DOHH2 (cell line): ENCODE data around the gene SOD2.

Experiments
- H3F3A ChIP-seq: fragments of 200-600 bp; sonication (generic), shearing (Covaris generic); 2 replicates; pipeline ENCODE4 v1.6.0; 2016; ENCODE audit warnings: antibody characterized with exemption, mild to moderate bottlenecking; ENCODE audit not compliant: control insufficient read depth, insufficient read depth
- H3K27ac ChIP-seq: fragments of 200-600 bp; sonication (generic); 2 replicates; pipeline ENCODE4 v1.5.1; 2014; ENCODE audit warnings: low read depth, mild to moderate bottlenecking, low read length, moderate library complexity
- H3K27me3 ChIP-seq: fragments of 200-600 bp; sonication (generic); 2 replicates; pipeline ENCODE4 v1.6.1; 2014; ENCODE audit warnings: mild to moderate bottlenecking, low read length, mixed read lengths; ENCODE audit not compliant: control insufficient read depth
- H3K36me3 ChIP-seq: fragments of 200-600 bp; sonication (generic); 2 replicates; pipeline ENCODE4 v1.6.1; 2014; ENCODE audit warnings: mild to moderate bottlenecking, low read length, moderate library complexity, mixed read lengths; ENCODE audit not compliant: control insufficient read depth
- H3K4me1 ChIP-seq: fragments of 200-600 bp; sonication (generic); 2 replicates; pipeline ENCODE4 v1.6.1; 2014; ENCODE audit warnings: mild to moderate bottlenecking, low read length, mixed read lengths; ENCODE audit not compliant: control insufficient read depth
- H3K4me2 ChIP-seq: fragments of 200-600 bp; sonication (generic); 2 replicates; pipeline ENCODE4 v1.6.0; 2014; ENCODE audit warnings: mild to moderate bottlenecking, low read length, moderate library complexity
- H3K4me3 ChIP-seq: fragments of 200-600 bp; sonication (generic); 2 replicates; pipeline ENCODE4 v1.5.1; 2014; ENCODE audit warnings: mild to moderate bottlenecking, low read length, mixed read lengths
- H3K79me2 ChIP-seq: fragments of 200-600 bp; sonication (generic); 2 replicates; pipeline ENCODE4 v1.6.1; 2014; ENCODE audit warnings: mild to moderate bottlenecking, low read length, mixed read lengths; ENCODE audit not compliant: control insufficient read depth
- H3K9me2 ChIP-seq: fragments of 200-600 bp; sonication (generic); replicated peaks from 2 replicates; pipeline ENCODE4 v1.6.1; 2014; ENCODE audit warnings: mild to moderate bottlenecking, low read length, mixed read lengths; ENCODE audit not compliant: control insufficient read depth
- H3K9me3 ChIP-seq: fragments of 200-600 bp; sonication (generic); 2 replicates; pipeline ENCODE4 v1.6.1; 2014; ENCODE audit warnings: antibody characterized with exemption, low read length, mixed read lengths; ENCODE audit not compliant: control insufficient read depth, insufficient read depth
- H4K20me1 ChIP-seq: fragments of 200-600 bp; sonication (generic); 2 replicates; pipeline ENCODE4 v1.6.0; 2014; ENCODE audit warnings: low read depth, mild to moderate bottlenecking, antibody characterized with exemption, low read length, moderate library complexity; ENCODE audit not compliant: control insufficient read depth, insufficient read depth
- EZH2phosphoT487 ChIP-seq: fragments of 200-600 bp; sonication (generic); IDR thresholded peaks from 2 replicates; pipeline ENCODE4 v1.6.1; 2017; ENCODE audit warnings: borderline replicate concordance, mild to moderate bottlenecking, antibody characterized with exemption, low read length, moderate library complexity, mixed read lengths
- TF ChIP-seq, protein P1 (sequence below): fragments of 200-600 bp; sonication (generic); IDR thresholded peaks from one replicate; pipeline ENCODE4 v1.5.1; 2014; ENCODE audit warnings: antibody characterized with exemption, mild to moderate bottlenecking, low read depth, low read length; ENCODE audit not compliant: poor library complexity, severe bottlenecking

SOD2 gene

DNA sequence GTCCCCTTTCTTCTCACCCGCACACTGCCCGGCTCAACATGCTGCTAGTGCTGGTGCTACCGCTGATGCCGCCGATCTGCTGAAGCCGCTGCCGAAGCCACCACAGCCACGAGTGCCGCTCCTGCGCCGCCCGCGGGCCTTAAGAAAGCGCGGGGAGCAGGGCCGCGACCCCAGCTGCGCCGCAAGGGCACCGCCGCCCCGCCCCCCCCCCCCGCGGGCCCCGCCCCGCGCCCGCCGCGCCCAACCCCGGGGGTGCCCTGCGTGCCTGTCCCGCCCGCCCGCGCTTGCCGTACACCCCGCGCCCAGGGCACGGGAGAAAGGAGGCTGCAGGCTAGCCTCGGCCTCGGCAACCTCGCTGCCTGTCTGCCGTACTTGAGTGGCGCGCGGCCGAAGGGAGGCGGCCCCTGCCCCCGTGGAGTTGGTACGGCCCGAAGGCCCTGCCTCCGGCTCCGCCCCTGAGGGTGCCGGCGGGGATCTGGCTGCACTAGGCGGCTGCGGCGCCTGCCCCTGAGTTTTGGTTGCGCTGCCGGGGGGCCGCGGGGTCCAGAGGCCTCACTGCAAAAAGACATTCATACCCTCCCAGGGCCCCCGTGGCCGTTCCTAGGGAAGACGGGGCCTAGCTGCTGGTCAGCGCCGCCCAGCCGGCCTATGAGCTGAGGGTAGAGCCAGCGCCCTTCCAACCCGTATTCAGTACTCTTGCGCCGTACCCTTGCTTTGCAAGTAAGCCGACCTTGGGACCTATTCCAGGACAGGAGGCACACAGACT, at the start of gene SOD2:
Gene SOD2, minus strand, starts transcription at position 114 of the 766 bp plus-strand sequence. Its CDS starts 74 bp downstream, at position 40.
- Histone ChIP-seq H3K79me2 (peaks cover 46% of the 10 kb centered on the region), H4K20me1 (no peaks in the 10 kb centered on the region), H3F3A (no peaks in the 10 kb centered on the region; the same call in 1 of the 2 replicates), H3K4me1 (peaks cover 35% of the 10 kb centered on the region), H3K27ac (peak within 1 kb of the TSS; percentile 55), H3K4me2 (peak within 1 kb of the TSS; percentile 100), H3K9me2 (no peaks in the 10 kb centered on the region), H3K9me3 (no peaks in the 10 kb centered on the region), H3K27me3 (no peaks in the 10 kb centered on the region), H3K36me3 (peaks cover 30% of the 10 kb centered on the region), H3K4me3 (peak within 1 kb of the TSS; percentile 91)
- TF ChIP-seq EZH2phosphoT487 = no peak
- TF ChIP-seq, protein P1, sequence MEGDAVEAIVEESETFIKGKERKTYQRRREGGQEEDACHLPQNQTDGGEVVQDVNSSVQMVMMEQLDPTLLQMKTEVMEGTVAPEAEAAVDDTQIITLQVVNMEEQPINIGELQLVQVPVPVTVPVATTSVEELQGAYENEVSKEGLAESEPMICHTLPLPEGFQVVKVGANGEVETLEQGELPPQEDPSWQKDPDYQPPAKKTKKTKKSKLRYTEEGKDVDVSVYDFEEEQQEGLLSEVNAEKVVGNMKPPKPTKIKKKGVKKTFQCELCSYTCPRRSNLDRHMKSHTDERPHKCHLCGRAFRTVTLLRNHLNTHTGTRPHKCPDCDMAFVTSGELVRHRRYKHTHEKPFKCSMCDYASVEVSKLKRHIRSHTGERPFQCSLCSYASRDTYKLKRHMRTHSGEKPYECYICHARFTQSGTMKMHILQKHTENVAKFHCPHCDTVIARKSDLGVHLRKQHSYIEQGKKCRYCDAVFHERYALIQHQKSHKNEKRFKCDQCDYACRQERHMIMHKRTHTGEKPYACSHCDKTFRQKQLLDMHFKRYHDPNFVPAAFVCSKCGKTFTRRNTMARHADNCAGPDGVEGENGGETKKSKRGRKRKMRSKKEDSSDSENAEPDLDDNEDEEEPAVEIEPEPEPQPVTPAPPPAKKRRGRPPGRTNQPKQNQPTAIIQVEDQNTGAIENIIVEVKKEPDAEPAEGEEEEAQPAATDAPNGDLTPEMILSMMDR = no peak

DNA sequence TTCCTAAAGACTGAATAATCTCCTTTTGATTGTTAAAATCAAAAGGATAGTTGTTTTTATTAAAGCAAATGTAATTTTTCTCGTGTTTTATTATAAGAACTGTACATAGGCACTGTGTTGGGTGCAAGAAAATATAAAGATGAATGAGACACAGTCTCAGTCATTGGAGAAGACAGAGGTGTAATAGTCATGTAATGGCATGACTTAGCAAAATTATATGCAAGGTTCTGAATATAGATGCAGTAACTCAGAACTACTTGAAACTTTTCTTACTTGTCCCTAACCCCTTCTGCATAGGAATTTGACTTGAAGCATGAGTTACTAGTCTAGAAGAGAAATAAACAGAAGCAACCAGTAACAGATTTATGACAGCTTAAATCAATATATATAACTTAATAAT, 49.1 kb upstream of the SOD2 start:
- H3K36me3 ChIP-seq = peaks cover 99% of the 10 kb centered on the region
- no peak for TF ChIP-seq EZH2phosphoT487
- TF ChIP-seq, protein P1 = no peak
- no peak overlapping the region for H3K27ac ChIP-seq
- H3K79me2 ChIP-seq = peaks cover 91% of the 10 kb centered on the region
- peaks cover 4% of the 10 kb centered on the region; the same call in 1 of the 2 replicates for H4K20me1 ChIP-seq
- no peaks in the 10 kb centered on the region for H3K27me3 ChIP-seq
- no peak overlapping the region for H3K4me3 ChIP-seq
- H3K9me3 ChIP-seq = no peaks in the 10 kb centered on the region
- no peaks in the 10 kb centered on the region for H3K4me1 ChIP-seq
- H3F3A ChIP-seq = peaks cover 16% of the 10 kb centered on the region
- no peaks in the 10 kb centered on the region for H3K9me2 ChIP-seq
- H3K4me2 ChIP-seq = no peak overlapping the region

DNA sequence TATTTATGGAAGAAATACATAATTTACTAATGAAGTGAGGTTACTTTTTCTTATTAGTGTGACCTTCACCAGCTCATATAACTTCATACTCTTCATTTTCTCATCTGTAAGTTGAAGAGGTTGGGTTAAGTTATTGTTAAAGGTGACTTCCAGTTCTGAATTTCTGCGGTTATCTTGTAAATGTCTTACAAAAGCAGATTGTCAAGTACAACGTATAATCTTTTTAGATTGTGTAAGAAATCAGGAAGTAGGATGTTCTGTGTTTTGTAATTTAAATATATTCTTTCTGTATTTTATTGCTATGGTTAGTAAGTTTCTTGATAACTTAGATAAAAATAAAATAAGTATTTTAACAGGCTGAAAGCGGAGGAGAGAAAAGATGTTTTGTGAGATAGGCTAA, 46.3 kb upstream of the SOD2 start:
- TF ChIP-seq EZH2phosphoT487 = no peak
- TF ChIP-seq, protein P1 = no peak
- Histone ChIP-seq H3K4me2 (no peak overlapping the region), H3F3A (peaks cover 12% of the 10 kb centered on the region), H3K9me3 (no peaks in the 10 kb centered on the region), H3K4me3 (no peak overlapping the region), H4K20me1 (peaks cover 14% of the 10 kb centered on the region; the same call in 1 of the 2 replicates), H3K79me2 (peaks cover 93% of the 10 kb centered on the region), H3K9me2 (no peaks in the 10 kb centered on the region), H3K27ac (no peak overlapping the region), H3K36me3 (peaks cover 90% of the 10 kb centered on the region), H3K4me1 (peaks cover 5% of the 10 kb centered on the region; the same call in 1 of the 2 replicates), H3K27me3 (no peaks in the 10 kb centered on the region)
